Jurkat, Clone E6-1 (cell line): ENCODE results near the gene ULK4.
A peak's percentile ranks its signal among the peaks of the same experiment; 100 is the strongest.
"Not testable (repeated sequence)": the region's sequence is repeated elsewhere in the genome, so short reads cannot be mapped to it uniquely, and the experiment has no call there.

Source experiments
- DNase-seq: peaks from one replicate; pipeline ENCODE4 v3.0.0-alpha.2; 2011; ENCODE audit warnings: low read depth, low spot score
- H3K4me3 ChIP-seq: 2 replicates; pipeline ENCODE4 v1.5.1; 2011; ENCODE audit warnings: mild to moderate bottlenecking, low read length, control low read depth, moderate library complexity

ULK4 gene

DNA sequence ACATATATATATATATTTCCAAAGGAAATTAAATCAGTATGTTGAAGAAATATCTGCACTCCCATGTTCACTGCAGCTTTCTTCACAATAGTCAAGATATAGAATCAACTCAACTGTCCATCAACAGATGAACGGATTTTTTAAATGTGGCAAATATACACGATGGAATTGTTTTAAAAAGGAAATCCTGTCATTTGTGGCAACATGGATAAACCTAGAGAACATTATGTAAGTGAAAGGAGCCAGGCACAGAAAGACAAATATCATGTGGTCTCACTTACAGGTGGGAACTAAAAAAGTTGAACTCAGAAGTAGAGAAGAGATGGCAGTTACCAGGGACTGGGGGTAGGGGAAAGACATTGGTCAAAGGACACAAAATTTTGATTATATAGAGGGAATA, 253.7 kb downstream of the ULK4 start:
- DNase-seq, result no peak
- H3K4me3 ChIP-seq, result no peak overlapping the region

DNA sequence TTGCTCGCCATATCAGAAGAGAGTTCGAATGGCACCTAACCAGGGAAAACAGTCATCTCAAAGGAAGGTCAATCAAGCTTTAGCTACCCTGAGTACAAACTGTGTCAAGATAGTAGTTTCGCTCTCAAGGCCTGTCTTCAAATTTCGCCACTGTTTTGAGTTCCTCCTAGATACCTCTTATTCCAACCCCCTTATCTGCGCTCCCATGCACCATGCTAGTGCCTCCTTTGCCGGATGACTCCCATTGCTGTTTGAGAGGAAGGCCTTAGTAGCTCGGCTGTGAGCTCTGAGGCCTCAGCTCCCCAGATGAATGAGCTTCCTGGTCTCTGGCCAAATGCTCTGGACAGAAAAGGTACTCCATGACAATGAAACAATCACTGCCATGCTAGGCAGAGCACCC, 256.0 kb downstream of the ULK4 start:
- DNase-seq, result no peak
- H3K4me3 ChIP-seq, result no peak overlapping the region

DNA sequence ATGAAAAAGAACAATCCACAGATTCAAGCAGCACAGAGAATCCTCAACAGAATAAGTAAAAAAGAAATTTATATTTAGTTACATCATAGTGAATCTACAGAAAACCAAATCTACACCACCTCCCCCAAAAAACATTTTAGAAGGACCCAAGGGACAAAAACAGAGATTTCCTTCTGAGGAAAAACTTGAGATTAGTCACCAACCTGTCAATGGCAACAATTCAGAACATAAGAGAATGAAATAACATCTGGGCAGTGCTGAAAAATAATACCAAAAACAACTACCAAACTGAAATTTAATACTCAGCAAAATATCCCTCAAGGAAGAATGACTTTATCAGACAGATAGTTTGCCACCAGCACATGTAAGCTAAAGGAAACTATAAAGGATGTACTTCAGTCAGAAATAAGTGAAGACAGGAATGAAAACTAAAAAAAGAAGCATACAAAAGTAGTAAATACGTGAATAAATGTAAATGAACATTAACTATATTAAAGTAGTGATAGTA, 260.7 kb downstream of the ULK4 start:
- no peak for DNase-seq
- no peak overlapping the region for H3K4me3 ChIP-seq

DNA sequence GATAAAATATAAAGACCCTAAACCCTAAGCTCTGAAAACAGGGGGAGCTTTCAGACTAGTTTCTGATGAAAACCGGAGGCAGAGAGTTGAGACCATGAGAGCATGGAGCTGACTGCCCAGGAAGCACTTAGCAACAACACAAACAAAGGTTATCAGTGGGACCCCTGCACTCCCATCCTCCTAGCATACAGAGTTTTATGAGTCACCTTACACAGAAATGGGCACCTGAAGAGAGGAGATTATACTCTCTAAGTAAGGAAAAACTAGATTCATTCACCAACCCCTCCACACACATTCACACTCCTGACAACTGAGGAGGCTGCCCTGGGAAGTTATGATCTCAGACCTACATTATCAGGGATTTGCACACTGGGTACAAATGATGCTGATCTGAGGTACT, 261.7 kb downstream of the ULK4 start:
- H3K4me3 ChIP-seq, result no peak overlapping the region
- DNase-seq, result no peak

DNA sequence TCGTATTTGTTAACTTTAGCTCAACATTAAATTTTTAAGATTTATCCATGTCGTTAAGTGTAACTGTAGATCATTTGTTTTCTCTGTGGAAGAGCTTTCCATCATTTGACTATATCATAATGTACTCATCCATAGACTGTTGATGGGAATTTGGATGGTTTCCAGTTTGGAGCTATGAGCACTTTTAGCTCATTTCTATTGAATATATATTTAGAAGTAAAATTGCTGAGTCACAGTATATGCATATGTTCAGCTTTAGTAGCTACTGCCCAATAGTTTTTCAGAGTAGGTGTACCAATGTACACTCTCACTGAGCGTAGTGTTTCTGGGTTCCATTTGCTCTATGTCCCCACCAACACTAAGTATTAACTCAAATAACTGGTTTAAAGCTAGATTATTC, 263.0 kb downstream of the ULK4 start:
- no peak overlapping the region for H3K4me3 ChIP-seq
- DNase-seq, result no peak

DNA sequence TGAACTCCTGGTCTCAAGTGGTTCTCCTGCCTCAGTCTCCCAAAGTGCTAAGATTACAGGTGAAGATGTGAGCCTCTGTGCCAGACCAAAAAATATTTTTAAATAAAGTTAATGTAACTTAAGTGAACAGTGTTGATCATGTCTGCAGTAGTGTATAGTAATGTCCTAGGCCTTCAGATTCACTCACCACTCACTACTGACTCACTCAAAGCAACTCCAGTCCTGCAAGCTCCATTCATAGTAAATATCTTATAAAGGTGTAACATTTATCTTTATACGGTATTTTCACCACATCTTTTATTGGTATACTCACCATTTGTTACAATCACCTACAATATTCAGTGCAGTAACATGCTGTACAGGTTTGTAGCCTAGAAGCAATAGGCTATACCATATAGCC, 264.2 kb downstream of the ULK4 start:
- no peak overlapping the region for H3K4me3 ChIP-seq
- DNase-seq, result no peak

DNA sequence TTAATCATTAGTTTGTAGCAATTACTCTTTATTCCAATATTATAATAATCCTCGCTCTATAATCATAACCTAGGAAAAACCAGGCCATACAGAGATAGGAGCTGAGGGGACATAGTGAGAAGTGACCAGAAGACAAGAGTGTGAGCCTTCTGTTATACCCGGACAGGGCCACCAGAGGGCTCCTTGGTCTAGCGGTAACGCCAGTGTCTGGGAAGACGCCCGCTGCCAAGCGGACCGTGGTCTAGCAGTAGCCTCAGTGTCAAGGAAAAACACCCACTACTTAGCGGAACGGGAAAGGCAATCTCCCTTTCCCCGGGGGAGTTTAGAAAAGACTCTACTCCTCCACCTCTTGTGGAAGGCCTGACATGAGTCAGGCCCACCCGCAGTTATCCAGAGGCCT, 266.1 kb downstream of the ULK4 start:
- DNase-seq, H3K4me3 ChIP-seq: not testable (repeated sequence)

DNA sequence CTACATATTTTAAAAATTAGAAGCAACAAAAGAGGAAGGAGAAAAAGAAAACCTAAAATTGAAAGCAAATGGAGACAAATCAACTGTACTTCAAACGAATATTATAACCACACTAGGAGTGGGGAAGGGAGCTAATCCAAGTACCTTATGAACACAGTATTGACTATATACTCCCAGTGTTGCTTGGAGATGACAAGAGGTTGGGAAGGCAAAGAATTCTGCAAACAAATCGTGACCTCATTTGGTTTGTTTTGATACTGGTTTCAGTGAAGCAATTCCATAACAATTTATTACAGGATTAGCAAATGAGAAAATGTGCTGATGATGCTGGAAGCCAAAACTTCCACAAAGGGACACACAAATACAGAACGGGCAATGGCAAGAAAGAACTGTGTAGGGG, 268.1 kb downstream of the ULK4 start:
- no peak overlapping the region for H3K4me3 ChIP-seq
- no peak for DNase-seq

DNA sequence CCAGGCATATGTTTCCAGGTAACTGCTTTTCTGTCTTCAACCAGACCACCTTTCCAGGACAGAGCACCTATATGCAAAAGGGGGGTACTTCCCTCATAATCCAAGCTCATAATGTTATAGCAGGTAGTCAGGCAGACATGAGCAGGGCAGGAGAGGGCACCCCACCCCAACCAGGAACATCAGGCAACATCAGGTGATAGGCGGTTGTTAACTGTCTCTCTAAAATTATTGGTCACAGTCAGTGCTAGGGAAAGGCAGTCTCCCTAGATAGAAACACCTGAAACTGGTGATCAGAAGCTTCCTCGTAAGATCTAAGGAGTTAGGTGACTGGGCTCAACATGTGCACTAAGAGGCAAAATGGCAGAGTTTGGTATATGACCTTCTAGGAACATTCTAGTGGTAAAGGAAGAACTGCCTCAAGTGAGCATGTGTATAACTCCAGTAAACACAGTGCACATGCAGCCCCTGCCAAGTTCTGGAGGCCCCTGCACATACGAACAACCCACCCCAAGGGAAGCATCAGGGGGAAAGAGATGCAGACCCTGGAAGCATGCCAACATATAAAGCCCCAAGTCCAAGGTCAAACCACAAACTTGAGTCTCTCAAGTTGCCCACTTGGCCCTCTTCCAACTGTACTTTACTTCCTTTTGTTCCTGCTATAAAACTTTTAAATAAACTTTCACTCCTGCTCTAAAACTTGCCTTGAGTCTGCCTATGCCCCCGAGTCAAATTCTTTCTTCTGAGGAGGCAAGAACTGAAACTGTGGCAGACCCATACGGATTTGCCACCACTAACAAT, 270.9 kb downstream of the ULK4 start:
- peak; percentile 30 for DNase-seq

DNA sequence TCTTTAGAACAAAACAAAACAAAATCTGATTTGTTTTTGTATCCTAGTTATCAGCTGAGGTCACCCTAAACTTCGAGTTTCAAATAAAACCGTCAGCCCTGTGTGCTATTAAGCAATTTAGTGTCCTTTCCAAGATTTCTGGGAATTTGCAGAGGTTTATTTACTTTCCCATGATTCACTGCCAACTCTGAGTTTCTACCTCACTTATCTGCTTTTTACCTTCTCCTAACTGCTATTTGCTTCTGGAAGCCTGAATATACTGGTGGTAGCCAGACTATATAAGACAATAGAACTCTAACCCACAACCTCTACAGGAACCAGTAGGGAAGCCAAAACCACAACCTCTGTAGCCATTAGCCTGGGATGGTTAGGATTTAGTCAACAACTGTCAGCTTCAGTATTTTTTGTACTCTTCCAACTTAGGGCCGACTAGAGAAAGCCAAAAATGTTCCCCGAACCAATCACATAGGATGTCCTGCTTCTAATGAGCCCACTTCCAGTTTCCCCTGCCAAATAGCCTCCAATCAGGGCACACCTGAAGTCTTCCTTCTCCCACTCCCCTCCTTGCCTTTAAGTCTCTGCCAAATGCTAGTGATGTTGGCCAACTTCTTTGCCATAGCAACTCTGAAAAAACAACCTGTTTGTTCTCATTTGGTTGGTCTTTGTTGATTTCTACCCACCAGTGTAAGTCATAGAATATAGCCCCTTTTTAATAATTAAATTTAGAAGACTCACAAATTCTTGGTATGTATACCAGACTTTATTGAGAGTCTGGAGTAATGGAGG, 273.1 kb downstream of the ULK4 start:
- no peak for DNase-seq
- H3K4me3 ChIP-seq, result no peak overlapping the region

More for the DNA sequence above, 270.9 kb downstream of the ULK4 start:
- H3K4me3 ChIP-seq, result no peak overlapping the region

DNA sequence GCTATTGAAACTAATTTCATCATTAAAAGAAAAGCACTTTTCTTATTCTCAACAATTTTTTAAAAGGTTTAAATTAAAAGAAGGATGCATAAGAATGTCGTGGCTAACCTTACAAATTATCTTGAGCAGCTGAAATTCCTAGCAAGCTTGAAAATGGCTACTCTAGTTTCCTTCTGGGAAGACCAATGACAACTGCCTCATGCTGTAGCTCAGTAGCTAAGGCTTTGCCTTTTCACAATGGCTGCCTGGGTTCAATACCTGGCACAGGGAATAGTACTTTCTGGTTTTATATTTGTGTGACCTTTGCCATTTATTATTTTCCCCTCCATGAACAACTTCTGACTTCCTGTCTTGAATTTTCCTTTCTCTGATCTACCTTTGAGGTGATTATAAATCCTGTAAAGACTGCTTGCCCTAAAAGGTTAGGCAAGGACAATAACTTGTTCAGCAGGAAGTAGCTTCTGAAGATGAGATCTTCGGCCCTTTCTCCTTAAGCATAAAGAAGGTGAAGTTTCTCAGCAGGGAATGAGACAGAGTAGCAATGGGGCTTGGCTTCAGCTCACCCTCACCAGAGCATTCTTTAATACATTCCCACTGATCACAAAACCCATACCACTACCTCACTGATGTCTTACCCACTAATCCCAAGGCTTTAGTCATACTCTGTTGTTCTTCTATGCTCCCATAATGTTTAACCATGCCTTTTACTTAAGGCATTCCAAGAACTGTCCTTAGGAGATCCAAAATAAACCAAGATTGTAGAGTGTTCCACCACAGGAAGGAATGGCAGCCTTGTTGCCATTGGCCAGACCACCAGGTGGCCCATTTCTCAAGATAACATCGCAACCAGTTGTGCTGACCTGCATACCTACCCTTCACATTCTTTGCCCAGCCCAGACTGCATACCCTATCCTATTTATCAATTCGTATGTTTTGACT, 276.8 kb downstream of the ULK4 start:
- no peak for DNase-seq
- H3K4me3 ChIP-seq, result no peak overlapping the region

DNA sequence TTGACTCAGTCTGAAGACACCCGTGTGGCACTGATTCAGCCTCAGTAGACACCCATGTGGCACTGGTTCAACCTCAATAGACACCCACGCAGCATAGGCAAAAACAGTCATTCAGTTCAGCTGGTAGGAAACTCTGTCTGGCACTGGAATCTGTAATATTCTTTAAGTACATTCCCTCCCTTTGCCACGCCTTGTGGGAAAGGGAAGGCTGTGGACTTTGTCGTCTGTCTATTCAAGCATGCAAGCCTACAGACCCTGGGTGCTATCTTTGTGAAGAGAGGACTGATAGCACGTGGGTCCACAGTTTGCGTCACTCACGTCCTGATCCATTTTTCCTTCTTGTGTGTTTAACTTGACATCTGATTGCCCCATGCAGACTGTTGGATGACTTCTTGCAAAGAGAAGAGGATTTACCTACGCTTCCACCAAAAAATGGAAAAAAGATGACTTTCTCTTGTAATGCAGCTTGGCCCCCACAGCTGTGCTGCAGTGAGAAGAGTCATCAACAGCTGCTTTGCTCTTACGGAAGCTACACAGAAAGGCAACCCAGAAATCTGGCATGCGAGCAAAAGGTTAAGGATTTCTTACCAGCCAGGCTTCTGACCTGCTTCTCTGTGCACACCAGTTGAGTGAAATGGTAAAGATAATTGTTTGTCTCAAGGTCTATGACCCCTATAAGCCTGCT, 278.1 kb downstream of the ULK4 start:
- no peak overlapping the region for H3K4me3 ChIP-seq
- DNase-seq, result no peak

DNA sequence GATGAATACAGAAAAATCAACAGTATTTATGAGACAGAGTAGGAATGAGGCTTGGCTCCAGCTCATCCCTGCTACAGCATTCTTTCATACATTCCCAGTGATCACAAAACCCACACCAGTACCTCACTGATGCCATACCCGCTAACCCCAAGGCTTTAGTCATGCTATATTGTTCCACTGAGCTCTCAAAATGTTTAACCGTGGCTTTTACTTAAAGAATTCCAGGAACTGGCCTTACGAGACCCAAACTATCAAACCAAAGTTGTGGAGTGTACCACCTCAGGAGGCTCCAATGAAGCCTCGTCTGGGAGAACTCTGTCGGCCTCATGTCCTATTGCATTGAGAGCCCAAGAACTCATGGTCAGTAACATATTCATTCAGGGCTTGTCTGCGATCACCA, 278.9 kb downstream of the ULK4 start:
- no peak for DNase-seq
- H3K4me3 ChIP-seq, result no peak overlapping the region

DNA sequence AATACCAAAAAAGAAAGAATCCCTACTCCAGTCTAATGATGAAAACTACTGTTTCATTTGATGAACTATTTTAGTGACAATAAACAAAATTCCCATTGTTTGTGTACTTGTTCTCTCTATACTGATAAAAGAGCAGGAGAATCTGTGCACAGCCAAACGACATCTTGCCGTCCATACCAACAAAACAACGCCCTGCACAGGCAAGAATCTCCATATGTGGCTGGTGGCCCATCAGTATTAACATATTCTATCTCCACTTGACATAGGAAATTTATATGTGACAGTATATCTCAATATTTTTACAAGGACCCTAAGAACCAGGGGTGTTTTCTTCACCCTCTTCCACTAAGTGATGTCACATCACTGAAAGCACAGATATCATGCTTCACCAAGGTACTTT, 279.5 kb downstream of the ULK4 start:
- no peak overlapping the region for H3K4me3 ChIP-seq
- DNase-seq, result no peak

DNA sequence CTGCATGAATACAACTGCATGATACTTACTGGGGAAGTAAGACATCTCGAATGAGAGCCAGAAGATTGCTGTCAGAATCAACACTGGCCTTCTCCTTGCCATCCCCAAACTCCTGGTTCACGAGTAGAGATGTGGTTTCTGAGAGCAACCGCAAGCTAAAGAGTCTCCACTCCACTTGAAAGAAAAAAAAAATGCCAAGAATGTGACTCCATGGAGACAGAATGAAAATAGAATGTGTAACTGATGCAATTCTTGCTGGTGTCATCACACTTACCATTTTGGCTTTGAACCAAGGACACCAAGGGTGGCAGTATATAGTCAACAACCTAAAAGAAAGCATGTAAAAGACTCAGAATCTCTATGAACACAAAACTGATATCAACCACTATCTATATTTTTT, 280.4 kb downstream of the ULK4 start:
- DNase-seq, result peak; percentile 5

DNA sequence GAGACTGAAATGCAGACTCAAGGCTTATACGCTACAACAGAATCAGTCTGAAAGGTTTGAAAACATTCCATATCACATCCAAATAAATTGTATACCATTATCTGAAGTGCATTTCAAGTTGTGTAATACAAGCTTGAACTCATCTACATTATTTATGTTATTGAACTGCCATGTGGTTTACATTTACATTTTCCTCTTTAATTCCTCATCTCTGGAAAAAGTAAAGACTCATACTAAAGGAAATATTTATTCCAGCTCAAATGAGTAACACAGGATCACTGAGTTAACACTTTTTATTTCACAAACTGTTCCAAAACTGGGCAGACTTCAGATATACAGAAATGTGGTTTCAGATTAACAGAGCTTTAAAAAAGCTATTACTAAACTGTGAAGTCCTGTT, 282.5 kb downstream of the ULK4 start:
- H3K4me3 ChIP-seq, result no peak overlapping the region
- DNase-seq, result no peak

More for the DNA sequence above, 280.4 kb downstream of the ULK4 start:
- no peak overlapping the region for H3K4me3 ChIP-seq

DNA sequence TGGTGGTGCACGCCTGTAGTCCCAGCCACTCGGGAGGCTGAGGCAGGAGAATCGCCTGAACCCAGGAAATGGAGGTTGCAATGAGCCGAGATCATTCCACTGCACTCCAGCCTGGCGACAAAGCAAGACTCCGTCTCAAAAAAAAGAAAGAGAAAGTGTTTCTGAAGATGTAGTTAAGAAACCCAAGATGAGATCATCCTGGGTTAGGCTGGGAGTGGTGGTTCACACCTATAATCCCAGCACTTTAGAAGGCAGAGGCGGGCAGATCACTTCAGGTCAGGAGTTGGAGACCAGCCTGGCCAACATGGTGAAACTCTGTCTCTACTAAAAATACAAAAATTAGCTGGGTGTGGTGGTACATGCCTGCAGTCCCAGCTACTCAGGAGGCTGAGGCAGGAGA, 286.8 kb downstream of the ULK4 start:
- not testable (repeated sequence) for DNase-seq, H3K4me3 ChIP-seq

DNA sequence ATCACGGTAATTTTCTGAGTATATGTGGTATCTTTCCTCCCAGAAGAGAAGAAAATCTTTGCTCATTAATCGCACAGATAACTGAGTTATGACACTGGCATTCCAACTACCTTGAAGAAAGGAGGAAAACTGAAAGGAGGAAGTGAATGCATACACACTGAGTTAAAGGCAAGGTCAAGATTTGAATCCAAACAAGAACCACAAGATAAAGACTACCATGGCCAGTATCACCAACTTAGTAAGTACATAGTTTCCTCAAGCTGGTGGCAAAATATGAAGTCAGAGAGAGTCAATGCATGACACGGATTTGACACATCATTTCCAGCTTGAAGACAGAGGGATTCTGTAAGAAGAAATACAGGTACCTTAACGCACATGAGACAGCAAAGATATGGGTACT, 287.5 kb downstream of the ULK4 start:
- no peak for DNase-seq
- H3K4me3 ChIP-seq, result no peak overlapping the region

DNA sequence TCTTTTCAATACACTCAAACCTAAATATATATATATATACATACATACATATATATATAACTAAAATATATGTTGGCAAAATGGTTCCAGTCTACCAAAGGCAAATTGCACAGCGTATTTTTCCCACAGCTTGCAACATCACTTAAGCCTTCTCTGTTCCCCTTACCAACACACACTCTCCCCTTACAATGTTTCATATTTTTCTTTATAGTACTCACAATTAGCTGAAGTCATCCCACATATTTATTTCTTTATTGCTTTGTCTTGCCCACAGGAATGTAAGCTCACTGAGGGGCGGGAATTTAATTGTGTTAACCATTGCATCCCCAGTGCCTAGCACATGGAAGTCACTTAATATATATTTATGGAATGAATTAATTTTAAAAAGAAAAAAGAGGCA, 288.3 kb downstream of the ULK4 start:
- DNase-seq, result no peak
- no peak overlapping the region for H3K4me3 ChIP-seq
